ENCODE measurements around the gene NDRG4. TPM values are rescaled to one million over a fixed set of nuclear protein-coding genes. Genes with fewer than 3 reads are reported as not detected.

NDRG4 gene
- total and polyA plus RNA-seq, 2 of the 13 experiments (the other 11 are each of a cell fraction or from before 2014, with no cell fraction given) = 1.7 to 2.7 TPM

GRCh38 chr16:58456193-58456592 is 43.8 kb upstream of the NDRG4 start (continued):
- TF ChIP-seq GTF2F1 (IDR thresholded peaks at IDR 0.05; ENCODE audit: low read length) (no peak), MAFG (CRISPR knock-in tag; IDR thresholded peaks at IDR 0.05) (no peak), ZNF782 (CRISPR knock-in tag; IDR thresholded peaks at IDR 0.05; ENCODE audit: borderline replicate concordance) (no peak), ZFP41 (CRISPR knock-in tag; IDR thresholded peaks at IDR 0.05; ENCODE audit: borderline replicate concordance) (no peak), IRF1 (CRISPR knock-in tag; IDR thresholded peaks at IDR 0.05; ENCODE audit: low read depth) (no peak), ZFP82 (CRISPR knock-in tag; IDR thresholded peaks at IDR 0.05; ENCODE audit: borderline replicate concordance) (no peak), CBX1 (IDR thresholded peaks at IDR 0.05; ENCODE audit: low read depth) (no peak), PHF21A (CRISPR knock-in tag; IDR thresholded peaks at IDR 0.05) (0 out of 2 replicates have a peak, but pooled peaks have one; percentile 37), ZNF558 (CRISPR knock-in tag; IDR thresholded peaks at IDR 0.05; ENCODE audit: borderline replicate concordance) (no peak), ZNF781 (CRISPR knock-in tag; IDR thresholded peaks at IDR 0.05; ENCODE audit: borderline replicate concordance, not compliant biosample characterization) (no peak), ZC3H4 (CRISPR knock-in tag; IDR thresholded peaks at IDR 0.05; ENCODE audit: borderline replicate concordance) (no peak), YEATS2 (CRISPR knock-in tag; IDR thresholded peaks at IDR 0.05; ENCODE audit: borderline replicate concordance) (no peak), ZNF383 (CRISPR knock-in tag; IDR thresholded peaks at IDR 0.05; ENCODE audit: borderline replicate concordance) (no peak), ZBTB42 (CRISPR knock-in tag; IDR thresholded peaks at IDR 0.05) (no peak), ZNF496 (CRISPR knock-in tag; IDR thresholded peaks at IDR 0.05; ENCODE audit: insufficient replicate concordance) (no peak), CSRNP2 (CRISPR knock-in tag; conservative IDR thresholded peaks at IDR 0.05; ENCODE audit: low read depth) (no peak), MXD3 (CRISPR knock-in tag; IDR thresholded peaks at IDR 0.05) (no peak), HMG20B (CRISPR knock-in tag; conservative IDR thresholded peaks at IDR 0.05) (peak; percentile 81; the same call in 1 of the 2 replicates), BCLAF1 (IDR thresholded peaks at IDR 0.05) (no peak), ZFY (CRISPR knock-in tag; IDR thresholded peaks at IDR 0.05) (no peak), ARNT (IDR thresholded peaks at IDR 0.05) (no peak), CC2D1A (CRISPR knock-in tag; IDR thresholded peaks at IDR 0.05) (no peak), IRF9 (CRISPR knock-in tag; IDR thresholded peaks at IDR 0.05; ENCODE audit: borderline replicate concordance) (no peak)
